ENCODE data around the gene CACNA1B.

DNA sequence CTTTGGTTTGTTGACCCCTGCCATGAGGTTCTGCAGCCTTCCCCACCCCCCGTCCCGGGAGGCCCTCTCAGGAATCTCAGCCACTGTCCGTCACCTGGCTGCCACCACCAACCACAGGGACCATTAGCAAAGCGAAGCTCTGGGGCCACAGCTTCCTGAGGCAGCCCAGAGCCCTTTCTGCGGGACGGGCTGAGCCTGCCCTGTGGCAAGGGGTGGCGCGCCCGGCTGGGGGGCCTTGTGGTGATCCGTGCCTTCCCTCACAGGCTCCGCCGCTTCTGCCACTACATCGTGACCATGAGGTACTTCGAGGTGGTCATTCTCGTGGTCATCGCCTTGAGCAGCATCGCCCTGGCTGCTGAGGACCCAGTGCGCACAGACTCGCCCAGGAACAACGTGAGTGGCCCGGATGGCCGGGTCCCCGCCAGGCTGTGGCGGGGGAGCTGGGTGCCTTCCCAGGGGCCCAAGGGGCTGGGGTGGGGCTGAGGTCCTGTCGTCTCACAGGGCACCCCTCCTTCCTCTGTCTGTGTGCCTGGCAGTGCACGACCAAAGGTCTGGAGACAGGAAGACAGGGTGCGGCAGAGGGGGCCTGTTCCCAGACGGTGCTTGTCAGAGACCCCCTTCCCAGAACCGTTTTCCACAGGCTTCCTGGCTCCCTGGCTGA, 169.2 kb downstream of the CACNA1B start:
- TF ChIP-seq, protein P1, sequence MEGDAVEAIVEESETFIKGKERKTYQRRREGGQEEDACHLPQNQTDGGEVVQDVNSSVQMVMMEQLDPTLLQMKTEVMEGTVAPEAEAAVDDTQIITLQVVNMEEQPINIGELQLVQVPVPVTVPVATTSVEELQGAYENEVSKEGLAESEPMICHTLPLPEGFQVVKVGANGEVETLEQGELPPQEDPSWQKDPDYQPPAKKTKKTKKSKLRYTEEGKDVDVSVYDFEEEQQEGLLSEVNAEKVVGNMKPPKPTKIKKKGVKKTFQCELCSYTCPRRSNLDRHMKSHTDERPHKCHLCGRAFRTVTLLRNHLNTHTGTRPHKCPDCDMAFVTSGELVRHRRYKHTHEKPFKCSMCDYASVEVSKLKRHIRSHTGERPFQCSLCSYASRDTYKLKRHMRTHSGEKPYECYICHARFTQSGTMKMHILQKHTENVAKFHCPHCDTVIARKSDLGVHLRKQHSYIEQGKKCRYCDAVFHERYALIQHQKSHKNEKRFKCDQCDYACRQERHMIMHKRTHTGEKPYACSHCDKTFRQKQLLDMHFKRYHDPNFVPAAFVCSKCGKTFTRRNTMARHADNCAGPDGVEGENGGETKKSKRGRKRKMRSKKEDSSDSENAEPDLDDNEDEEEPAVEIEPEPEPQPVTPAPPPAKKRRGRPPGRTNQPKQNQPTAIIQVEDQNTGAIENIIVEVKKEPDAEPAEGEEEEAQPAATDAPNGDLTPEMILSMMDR (IDR thresholded peaks at IDR 0.05 in 2 of 3, conservative IDR thresholded peaks at IDR 0.05 in 1 of 3; ENCODE audit: borderline replicate concordance in 1 of 3, insufficient read depth in 1 of 3, low read depth in 2 of 3, low read length in 2 of 3): no peak
- TF ChIP-seq, protein P2, sequence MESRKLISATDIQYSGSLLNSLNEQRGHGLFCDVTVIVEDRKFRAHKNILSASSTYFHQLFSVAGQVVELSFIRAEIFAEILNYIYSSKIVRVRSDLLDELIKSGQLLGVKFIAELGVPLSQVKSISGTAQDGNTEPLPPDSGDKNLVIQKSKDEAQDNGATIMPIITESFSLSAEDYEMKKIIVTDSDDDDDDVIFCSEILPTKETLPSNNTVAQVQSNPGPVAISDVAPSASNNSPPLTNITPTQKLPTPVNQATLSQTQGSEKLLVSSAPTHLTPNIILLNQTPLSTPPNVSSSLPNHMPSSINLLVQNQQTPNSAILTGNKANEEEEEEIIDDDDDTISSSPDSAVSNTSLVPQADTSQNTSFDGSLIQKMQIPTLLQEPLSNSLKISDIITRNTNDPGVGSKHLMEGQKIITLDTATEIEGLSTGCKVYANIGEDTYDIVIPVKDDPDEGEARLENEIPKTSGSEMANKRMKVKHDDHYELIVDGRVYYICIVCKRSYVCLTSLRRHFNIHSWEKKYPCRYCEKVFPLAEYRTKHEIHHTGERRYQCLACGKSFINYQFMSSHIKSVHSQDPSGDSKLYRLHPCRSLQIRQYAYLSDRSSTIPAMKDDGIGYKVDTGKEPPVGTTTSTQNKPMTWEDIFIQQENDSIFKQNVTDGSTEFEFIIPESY (IDR thresholded peaks at IDR 0.05; ENCODE audit: extremely low read depth, insufficient replicate concordance, low read length): no peak
- TF ChIP-seq POLR2AphosphoS5 (IDR thresholded peaks at IDR 0.05; ENCODE audit: low read depth, low read length): no peak
- no peak for TF ChIP-seq RAD21 (IDR thresholded peaks at IDR 0.05; ENCODE audit: low read depth)
- TF ChIP-seq, protein P3, sequence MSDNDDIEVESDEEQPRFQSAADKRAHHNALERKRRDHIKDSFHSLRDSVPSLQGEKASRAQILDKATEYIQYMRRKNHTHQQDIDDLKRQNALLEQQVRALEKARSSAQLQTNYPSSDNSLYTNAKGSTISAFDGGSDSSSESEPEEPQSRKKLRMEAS (IDR thresholded peaks at IDR 0.05): no peak
- TF ChIP-seq POLR2A (IDR thresholded peaks at IDR 0.05; ENCODE audit: borderline replicate concordance, extremely low read depth, insufficient read depth, insufficient read length): no peak
- no peak for TF ChIP-seq EZH2phosphoT487 (IDR thresholded peaks at IDR 0.05; ENCODE audit: borderline replicate concordance)
- TF ChIP-seq, protein P4, sequence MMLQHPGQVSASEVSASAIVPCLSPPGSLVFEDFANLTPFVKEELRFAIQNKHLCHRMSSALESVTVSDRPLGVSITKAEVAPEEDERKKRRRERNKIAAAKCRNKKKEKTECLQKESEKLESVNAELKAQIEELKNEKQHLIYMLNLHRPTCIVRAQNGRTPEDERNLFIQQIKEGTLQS (IDR thresholded peaks at IDR 0.05): no peak
- TF ChIP-seq, protein P5, sequence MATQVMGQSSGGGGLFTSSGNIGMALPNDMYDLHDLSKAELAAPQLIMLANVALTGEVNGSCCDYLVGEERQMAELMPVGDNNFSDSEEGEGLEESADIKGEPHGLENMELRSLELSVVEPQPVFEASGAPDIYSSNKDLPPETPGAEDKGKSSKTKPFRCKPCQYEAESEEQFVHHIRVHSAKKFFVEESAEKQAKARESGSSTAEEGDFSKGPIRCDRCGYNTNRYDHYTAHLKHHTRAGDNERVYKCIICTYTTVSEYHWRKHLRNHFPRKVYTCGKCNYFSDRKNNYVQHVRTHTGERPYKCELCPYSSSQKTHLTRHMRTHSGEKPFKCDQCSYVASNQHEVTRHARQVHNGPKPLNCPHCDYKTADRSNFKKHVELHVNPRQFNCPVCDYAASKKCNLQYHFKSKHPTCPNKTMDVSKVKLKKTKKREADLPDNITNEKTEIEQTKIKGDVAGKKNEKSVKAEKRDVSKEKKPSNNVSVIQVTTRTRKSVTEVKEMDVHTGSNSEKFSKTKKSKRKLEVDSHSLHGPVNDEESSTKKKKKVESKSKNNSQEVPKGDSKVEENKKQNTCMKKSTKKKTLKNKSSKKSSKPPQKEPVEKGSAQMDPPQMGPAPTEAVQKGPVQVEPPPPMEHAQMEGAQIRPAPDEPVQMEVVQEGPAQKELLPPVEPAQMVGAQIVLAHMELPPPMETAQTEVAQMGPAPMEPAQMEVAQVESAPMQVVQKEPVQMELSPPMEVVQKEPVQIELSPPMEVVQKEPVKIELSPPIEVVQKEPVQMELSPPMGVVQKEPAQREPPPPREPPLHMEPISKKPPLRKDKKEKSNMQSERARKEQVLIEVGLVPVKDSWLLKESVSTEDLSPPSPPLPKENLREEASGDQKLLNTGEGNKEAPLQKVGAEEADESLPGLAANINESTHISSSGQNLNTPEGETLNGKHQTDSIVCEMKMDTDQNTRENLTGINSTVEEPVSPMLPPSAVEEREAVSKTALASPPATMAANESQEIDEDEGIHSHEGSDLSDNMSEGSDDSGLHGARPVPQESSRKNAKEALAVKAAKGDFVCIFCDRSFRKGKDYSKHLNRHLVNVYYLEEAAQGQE (IDR thresholded peaks at IDR 0.05; ENCODE audit: low read depth): no peak
